NCI-H774 (cell line): ENCODE data around the gene PCSK7.

Source experiments
- DNase-seq: peaks from one replicate; lab custom pipeline; 2025; lab: John Stamatoyannopoulos, UW

Gene PCSK7

DNA sequence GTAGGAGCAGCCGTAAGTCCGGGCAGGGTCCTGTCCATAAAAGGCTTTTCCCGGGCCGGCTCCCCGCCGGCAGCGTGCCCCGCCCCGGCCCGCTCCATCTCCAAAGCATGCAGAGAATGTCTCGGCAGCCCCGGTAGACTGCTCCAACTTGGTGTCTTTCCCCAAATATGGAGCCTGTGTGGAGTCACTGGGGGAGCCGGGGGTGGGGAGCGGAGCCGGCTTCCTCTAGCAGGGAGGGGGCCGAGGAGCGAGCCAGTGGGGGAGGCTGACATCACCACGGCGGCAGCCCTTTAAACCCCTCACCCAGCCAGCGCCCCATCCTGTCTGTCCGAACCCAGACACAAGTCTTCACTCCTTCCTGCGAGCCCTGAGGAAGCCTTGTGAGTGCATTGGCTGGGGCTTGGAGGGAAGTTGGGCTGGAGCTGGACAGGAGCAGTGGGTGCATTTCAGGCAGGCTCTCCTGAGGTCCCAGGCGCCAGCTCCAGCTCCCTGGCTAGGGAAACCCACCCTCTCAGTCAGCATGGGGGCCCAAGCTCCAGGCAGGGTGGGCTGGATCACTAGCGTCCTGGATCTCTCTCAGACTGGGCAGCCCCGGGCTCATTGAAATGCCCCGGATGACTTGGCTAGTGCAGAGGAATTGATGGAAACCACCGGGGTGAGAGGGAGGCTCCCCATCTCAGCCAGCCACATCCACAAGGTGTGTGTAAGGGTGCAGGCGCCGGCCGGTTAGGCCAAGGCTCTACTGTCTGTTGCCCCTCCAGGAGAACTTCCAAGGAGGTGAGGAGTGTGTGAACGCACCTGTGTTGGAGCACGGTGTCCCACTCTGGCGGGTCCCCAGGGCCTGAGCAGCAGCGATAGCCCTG lies 32.6 kb downstream of the PCSK7 start, which contains the start of gene TAGLN:
TSS of gene TAGLN (plus strand) at position 318 of the 863 bp plus-strand sequence. CDS start 3,644 bp downstream, outside the sequence.
- DNase-seq, result no peak

GRCh38 chr11:117198613-117199012 lies 33.3 kb downstream of the PCSK7 start:
- no peak for DNase-seq

DNA sequence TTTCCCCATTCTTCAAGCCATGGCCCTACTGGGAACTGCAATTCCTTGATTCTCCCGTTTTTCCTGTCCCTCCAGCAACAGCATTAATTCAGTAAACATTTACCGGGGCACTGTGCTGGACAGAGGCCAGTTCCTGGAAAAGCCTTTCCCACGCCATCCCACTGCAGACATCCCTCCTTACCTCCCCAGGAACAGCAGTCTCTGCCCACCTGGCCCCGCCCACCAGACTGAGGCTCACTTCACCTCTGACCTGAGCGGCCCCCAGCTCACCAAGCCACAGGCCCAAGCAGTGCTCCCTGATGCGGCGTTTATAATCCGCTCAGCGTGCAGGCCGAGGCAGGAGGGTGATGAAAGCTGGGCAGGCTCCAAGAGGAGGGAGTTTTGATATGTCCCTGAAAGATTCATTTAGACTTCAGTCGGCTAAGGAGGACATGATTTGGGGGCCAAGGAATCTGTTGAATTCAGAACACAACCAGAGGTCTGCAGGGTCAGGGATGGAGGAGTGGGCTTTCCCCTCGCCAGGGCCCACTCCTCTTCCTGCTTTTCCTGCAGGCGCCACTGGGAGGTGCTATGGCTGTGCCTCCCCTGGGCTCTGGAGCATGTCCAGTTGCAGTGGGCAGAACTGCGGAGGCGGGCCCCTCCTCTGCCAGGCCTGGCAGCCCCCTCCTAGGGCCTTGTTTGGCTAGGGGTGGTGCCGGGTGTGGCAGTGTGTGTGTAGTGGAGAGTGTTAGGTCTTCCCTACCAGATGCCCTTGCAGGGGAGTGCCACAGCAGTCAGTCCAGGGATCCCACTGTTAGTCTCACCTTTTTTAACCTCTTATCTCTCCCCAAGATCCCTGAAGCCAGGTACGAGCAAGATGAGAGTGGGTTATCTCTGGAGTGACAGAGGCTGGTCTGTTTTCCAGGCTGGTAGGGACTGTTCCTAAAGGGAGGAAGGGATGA lies 34.1 kb downstream of the PCSK7 start:
- no peak for DNase-seq

DNA sequence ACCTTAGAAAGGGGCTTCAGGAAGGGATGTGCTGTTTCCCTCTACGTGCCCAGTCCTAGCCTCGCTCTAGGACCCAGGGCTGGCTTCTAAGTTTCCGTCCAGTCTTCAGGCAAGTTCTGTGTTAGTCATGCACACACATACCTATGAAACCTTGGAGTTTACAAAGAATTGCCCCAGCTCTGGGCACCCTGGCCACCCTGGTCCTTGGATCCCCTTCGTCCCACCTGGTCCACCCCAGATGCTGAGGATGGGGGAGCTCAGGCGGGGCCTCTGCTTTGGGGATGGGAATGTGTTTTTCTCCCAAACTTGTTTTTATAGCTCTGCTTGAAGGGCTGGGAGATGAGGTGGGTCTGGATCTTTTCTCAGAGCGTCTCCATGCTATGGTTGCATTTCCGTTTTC lies 34.9 kb downstream of the PCSK7 start:
- no peak for DNase-seq

GRCh38 chr11:117195761-117196160 lies 36.1 kb downstream of the PCSK7 start:
- DNase-seq, result no peak

- no peak for DNase-seq
These were observed 36.6 kb downstream of the PCSK7 start for GRCh38 chr11:117195258-117195657.

GRCh38 chr11:117194267-117194666 lies 37.6 kb downstream of the PCSK7 start:
- DNase-seq, result no peak

DNA sequence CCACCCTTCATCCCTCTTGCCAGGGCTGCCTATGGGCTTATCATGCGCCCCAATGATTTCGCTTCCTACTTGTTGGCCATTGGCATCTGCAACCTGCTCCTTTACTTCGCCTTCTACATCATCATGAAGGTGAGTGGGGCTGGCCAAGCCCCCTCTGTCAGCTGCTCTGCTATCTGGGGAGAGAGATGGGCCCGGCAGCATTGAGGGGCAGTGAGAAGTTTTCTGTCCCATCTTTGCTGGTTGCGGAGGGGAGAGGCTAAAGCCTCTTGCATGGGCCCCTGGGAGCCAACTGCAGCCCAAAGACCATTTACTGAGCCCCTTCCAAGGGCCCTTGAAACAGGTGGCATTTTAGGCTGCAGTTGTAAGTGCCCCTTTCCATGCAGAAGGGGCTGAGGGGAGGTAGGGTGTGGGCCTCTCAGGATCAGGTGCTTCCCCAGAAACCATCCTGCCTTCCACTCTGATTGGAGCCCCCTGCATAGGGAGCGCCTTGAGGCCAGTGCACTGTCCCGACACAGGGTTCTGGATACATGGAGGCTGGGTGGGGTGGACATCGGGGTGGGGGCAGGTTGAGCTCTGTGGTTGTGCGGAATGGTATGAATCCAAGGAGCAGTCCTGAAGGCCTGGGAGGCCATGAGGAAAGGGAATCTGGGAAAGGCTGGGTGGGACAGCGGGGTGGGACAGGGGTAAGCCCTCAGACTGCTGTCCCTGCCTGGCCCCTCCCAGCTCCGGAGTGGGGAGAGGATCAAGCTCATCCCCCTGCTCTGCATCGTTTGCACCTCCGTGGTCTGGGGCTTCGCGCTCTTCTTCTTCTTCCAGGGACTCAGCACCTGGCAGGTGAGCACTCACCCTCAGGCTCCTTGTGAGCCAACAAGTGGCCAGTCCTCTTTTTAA lies 38.5 kb downstream of the PCSK7 start:
- no peak for DNase-seq

GRCh38 chr11:117192401-117192875 lies 39.4 kb downstream of the PCSK7 start:
- DNase-seq, result no peak

DNA sequence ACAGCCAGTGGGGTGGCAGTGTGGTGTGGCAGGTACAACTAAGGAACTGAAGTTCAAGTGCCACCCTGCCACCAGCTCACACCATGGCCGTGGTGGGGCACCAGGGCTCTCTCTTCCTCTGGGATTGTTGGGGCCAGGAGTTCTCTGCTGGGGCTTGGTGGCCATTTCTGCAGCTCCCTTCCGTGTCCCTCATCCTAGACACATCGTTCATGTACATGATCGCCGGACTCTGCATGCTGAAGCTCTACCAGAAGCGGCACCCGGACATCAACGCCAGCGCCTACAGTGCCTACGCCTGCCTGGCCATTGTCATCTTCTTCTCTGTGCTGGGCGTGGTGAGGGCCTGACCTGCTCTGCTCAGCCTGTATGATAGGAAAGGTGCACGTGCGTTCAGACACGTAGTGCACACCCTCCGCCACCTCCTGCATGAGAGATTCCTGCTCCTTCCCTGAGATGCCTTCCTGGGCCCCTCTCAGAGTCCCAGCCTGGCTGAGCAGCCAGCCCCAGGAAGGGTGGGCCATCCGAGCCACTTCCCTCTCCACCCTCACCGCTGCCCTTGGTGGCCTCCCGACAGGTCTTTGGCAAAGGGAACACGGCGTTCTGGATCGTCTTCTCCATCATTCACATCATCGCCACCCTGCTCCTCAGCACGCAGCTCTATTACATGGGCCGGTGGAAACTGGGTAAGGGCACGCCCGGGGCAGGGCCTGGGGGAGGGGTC lies 40.0 kb downstream of the PCSK7 start:
- DNase-seq, result no peak

- DNase-seq, result no peak
These were observed 41.8 kb downstream of the PCSK7 start for GRCh38 chr11:117189941-117190544.

GRCh38 chr11:117189191-117189940 lies 42.5 kb downstream of the PCSK7 start:
- no peak for DNase-seq

DNA sequence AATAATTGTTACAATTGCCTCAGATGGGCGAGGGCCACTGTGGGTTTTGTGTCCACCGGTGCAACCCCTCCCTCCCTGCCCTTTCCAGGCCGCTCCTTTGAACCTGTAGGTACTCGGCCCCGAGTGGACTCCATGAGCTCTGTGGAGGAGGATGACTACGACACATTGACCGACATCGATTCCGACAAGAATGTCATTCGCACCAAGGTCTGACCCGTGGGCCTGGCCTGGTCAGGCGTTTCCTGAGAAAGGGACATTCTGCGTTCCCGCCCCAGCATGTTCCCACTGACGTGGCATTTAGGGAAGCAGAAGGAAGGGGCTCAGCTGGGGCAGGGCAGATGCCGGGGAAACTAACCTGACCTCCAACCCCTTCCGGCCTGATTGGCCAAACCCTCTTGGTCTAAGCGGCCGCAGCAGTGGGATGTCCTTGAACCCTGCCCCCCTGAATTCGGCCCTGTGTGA lies 43.2 kb downstream of the PCSK7 start:
- no peak for DNase-seq

DNA sequence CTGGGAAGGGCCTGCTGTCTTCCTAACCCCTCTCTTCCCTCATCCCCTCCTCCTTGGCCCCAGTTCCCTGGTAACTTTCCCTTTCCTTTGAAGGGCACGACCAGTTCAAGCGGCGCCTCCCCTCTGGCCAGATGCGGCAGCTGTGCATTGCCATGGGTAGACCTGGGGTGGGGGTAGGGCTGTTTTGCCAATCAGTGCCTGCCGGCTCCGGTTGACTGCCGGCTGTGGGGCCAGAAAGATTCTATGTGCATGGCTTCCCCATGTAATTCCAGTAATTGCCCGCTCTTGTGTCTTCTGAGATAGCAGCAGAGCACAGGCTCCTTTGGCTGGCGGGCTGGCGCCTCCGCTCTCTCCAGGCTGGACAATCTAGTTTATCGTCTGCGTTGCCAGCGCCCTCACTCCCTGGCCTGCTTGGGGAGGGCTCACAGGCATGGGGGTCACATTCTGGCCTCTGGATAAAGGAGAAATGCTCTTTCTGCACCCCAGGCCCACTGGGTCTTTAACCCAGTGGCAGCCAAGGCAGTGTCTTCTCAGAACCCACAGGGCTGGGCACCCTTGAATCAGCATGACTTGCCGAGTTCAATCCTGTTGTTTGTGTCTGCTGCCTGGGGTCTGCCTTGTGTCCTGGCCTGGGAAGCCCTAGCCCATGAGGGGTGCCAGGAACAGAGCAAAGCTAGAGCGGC lies 43.9 kb downstream of the PCSK7 start:
- no peak for DNase-seq

GRCh38 chr11:117187428-117187798 lies 44.5 kb downstream of the PCSK7 start:
- no peak for DNase-seq

DNA sequence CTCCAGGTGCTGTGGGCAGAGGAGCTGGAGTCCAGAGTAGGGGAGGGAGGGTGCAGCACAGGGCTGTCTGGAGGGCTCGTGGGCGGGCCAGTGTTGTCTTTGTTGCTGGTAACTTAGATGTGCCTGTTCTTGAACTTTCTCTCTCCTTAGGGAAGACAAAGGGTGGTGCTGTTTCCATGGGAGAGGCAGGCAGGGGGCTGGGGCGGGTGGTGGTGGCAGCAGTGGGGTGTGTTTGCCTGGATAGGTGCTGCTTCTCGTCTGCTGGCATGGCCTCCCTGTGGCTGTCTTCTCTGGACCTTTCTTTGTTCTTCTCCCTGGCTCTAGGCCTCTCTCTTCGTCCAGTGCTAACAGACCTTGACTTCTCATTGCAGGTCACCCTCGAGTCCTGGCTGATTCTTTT lies 44.9 kb downstream of the PCSK7 start:
- no peak for DNase-seq

- no peak for DNase-seq
These were observed 45.5 kb downstream of the PCSK7 start for GRCh38 chr11:117186431-117186761.

GRCh38 chr11:117185736-117186430 lies 46.0 kb downstream of the PCSK7 start:
- DNase-seq, result no peak
